Astrocyte (in vitro differentiated cells and primary cell): ENCODE measurements around the gene NXN.

ENCODE experiments used
- CTCF ChIP-seq: IDR thresholded peaks from 2 replicates; pipeline ENCODE4 v1.5.1; 2011; ENCODE audit warnings: low read depth, mild to moderate bottlenecking, inconsistent platforms, low read length, moderate library complexity; ENCODE audit not compliant: insufficient read depth
- EZH2 ChIP-seq: IDR thresholded peaks from 2 replicates; pipeline ENCODE4 v1.6.1; 2012; ENCODE audit warnings: mild to moderate bottlenecking, low read length, inconsistent platforms; ENCODE audit not compliant: insufficient read depth

GRCh38 chr17:935485-935884, 44.1 kb downstream of the NXN start:
- no peak for TF ChIP-seq CTCF
- no peak for TF ChIP-seq EZH2
